Duodenal mucosa (tissue), 2 donors: ENCODE measurements around the gene NUP214.
A peak's percentile ranks its signal among the peaks of the same experiment; 100 is the strongest.
"Not testable (repeated sequence)": the region's sequence is repeated elsewhere in the genome, so short reads cannot be mapped to it uniquely, and the experiment has no call there.

Experiments
- H3K27ac ChIP-seq: one replicate; pipeline ENCODE4 v1.7.0; 2013; ENCODE audit warnings: low read depth, low read length
- H3K27me3 ChIP-seq, 2 donors: one replicate each; pipeline ENCODE4 v1.7.0; 2013; ENCODE audit warnings: low read length in 2 of 2, control low read depth in 1 of 2; ENCODE audit not compliant: insufficient read depth in 2 of 2, control insufficient read depth in 1 of 2
- H3K36me3 ChIP-seq, 2 donors: one replicate each; pipeline ENCODE4 v1.7.0; 2013; ENCODE audit warnings: low read length in 2 of 2, control low read depth in 1 of 2; ENCODE audit not compliant: insufficient read depth in 2 of 2, control insufficient read depth in 1 of 2
- H3K4me1 ChIP-seq, 2 donors: one replicate each; pipeline ENCODE4 v1.7.0; 2013; ENCODE audit warnings: low read length in 2 of 2, control low read depth in 1 of 2; ENCODE audit not compliant: insufficient read depth in 2 of 2, control insufficient read depth in 1 of 2
- H3K4me3 ChIP-seq, 2 donors: one replicate each; pipeline ENCODE4 v1.7.0; 2013; ENCODE audit warnings: low read length in 2 of 2, low read depth in 1 of 2
- H3K9ac ChIP-seq, 2 donors: one replicate each; pipeline ENCODE4 v1.7.0; 2013; ENCODE audit warnings: low read length in 2 of 2, low read depth in 1 of 2
- H3K9me3 ChIP-seq, 2 donors: one replicate each; pipeline ENCODE4 v1.7.0; 2013; ENCODE audit warnings: low read length in 2 of 2, control low read depth in 1 of 2; ENCODE audit not compliant: control insufficient read depth in 1 of 2

Gene NUP214

DNA sequence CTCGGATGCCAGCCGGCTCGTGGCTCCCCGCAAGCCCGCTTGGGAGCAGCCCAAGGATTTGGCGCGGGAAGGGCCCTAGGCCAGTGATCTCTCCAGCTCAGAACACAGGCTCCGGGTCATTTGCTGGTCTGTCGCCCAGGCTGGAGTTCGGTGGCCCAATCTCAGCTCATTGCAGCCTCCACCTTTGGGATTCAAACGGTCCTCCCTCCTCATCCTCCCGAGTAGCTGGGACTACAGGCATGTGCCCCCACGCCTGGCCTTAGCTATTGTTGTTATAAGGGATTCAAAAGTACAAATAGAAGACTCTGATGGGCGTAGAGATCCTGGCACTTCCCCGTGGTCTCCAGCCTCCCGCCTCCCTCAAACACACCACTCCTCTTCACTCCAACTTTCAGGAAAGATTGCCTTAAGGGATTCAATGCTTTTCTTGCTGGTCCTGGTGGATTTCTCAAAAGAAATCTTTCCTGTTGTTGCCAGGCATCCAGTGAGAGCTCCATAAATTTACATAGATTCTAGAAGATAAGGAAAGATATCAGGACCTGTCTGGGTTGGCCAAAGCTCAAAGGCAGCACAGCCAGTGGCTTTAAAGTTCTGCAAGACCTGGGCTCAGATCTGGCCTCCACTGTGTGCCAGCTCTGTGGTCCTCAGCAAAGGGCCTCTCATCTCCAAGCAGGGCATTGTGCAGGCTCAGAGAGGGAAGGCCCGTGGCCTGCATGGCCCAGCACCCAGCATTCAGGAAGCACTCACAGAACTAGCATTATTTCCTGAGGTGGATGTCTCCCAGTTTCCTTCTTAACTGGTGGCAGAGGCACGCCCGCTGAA is 28.0 kb upstream of the NUP214 start:
- H3K4me1 ChIP-seq, result peaks cover 0 to 14% of the 10 kb centered on the region in 2 donors
- H3K27me3 ChIP-seq, result peaks cover 20 to 34% of the 10 kb centered on the region in 2 donors
- H3K9ac ChIP-seq, result no peak overlapping the region
- peak overlapping the region; percentile 50 for H3K27ac ChIP-seq
- peak overlapping the region; percentile 35 to 43 for H3K4me3 ChIP-seq
- no peaks in the 10 kb centered on the region for H3K36me3 ChIP-seq
- H3K9me3 ChIP-seq, result no peaks in the 10 kb centered on the region

DNA sequence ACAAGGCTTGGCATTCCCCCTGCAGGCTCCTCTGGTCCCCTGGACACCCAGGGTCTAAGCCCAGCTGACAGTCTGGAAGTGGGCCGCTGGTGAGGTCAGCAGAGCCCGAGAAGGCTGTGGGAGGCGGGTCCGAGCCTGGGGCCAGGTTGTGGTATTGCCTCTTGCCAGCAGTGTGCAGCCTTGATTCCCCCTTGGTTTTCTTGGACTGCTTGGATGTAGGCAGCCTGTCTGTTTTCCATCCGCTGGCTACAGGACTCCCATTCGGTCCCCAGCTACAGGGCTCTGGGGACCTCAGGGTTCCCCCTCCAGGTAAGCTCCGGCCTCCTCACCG is 27.5 kb upstream of the NUP214 start:
- H3K9me3 ChIP-seq, result no peaks in the 10 kb centered on the region
- H3K4me3 ChIP-seq, result no peak overlapping the region
- peak overlapping the region; percentile 32 for H3K27ac ChIP-seq
- peaks cover 0 to 14% of the 10 kb centered on the region in 2 donors for H3K4me1 ChIP-seq
- H3K9ac ChIP-seq, result no peak overlapping the region
- no peaks in the 10 kb centered on the region for H3K36me3 ChIP-seq
- H3K27me3 ChIP-seq, result peaks cover 20 to 34% of the 10 kb centered on the region in 2 donors

GRCh38 chr9:131098391-131099101 is 26.8 kb upstream of the NUP214 start:
- peaks cover 0 to 14% of the 10 kb centered on the region in 2 donors for H3K4me1 ChIP-seq
- H3K27me3 ChIP-seq, result peaks cover 20 to 34% of the 10 kb centered on the region in 2 donors
- H3K9ac ChIP-seq, result no peak overlapping the region
- H3K9me3 ChIP-seq, result no peaks in the 10 kb centered on the region
- H3K27ac ChIP-seq, result peak overlapping the region; percentile 32
- H3K36me3 ChIP-seq, result no peaks in the 10 kb centered on the region
- no peak overlapping the region for H3K4me3 ChIP-seq

- Histone ChIP-seq H3K4me3 (no peak overlapping the region), H3K9ac (no peak overlapping the region), H3K4me1 (peaks cover 0 to 14% of the 10 kb centered on the region in 2 donors), H3K36me3 (no peaks in the 10 kb centered on the region), H3K27ac (no peak overlapping the region), H3K27me3 (peaks cover 20 to 30% of the 10 kb centered on the region in 2 donors), H3K9me3 (no peaks in the 10 kb centered on the region)
Observed at GRCh38 chr9:131099102-131099606, 26.2 kb upstream of the NUP214 start.

DNA sequence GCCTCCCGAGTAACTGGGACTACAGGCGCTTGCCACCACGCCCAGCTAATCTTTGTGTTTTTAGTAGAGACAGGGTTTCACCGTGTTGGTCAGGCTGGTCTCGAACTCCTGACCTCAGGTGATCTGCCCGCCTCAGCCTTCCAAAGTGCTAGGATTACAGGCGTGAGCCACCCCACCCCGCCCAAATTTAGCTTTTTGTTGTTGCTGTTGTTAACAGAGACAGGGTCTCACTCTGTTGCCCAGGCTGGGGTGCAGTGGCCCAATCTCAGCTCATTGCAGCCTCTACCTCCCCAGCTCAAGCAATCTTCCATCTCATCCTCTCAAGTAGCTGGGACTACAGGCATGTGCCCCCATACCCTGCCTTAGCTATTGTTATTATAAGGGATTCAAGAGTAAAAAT is 25.5 kb upstream of the NUP214 start:
- not testable (repeated sequence) for H3K27ac ChIP-seq, H3K4me1 ChIP-seq, H3K9me3 ChIP-seq, H3K36me3 ChIP-seq, H3K9ac ChIP-seq, H3K4me3 ChIP-seq
- peaks cover 17 to 23% of the 10 kb centered on the region in 2 donors for H3K27me3 ChIP-seq

- Histone ChIP-seq H3K9ac (no peak overlapping the region), H3K4me1 (peaks cover 0 to 8% of the 10 kb centered on the region in 2 donors), H3K9me3 (no peaks in the 10 kb centered on the region)
Observed at GRCh38 chr9:131100445-131100844, 24.9 kb upstream of the NUP214 start.

GRCh38 chr9:131101207-131101964 is 24.0 kb upstream of the NUP214 start:
- Histone ChIP-seq H3K4me3 (no peak overlapping the region), H3K4me1 (peaks cover 0 to 5% of the 10 kb centered on the region in 2 donors), H3K27me3 (peaks cover 6 to 11% of the 10 kb centered on the region in 2 donors), H3K9ac (no peak overlapping the region), H3K9me3 (no peaks in the 10 kb centered on the region), H3K36me3 (no peaks in the 10 kb centered on the region), H3K27ac (no peak overlapping the region)

More at GRCh38 chr9:131100445-131100844, 24.9 kb upstream of the NUP214 start:
- peaks cover 12 to 18% of the 10 kb centered on the region in 2 donors for H3K27me3 ChIP-seq
- H3K27ac ChIP-seq, result no peak overlapping the region
- no peaks in the 10 kb centered on the region for H3K36me3 ChIP-seq
- no peak overlapping the region for H3K4me3 ChIP-seq

- Histone ChIP-seq H3K27me3 (no peaks in the 10 kb centered on the region), H3K4me1 (no peaks in the 10 kb centered on the region), H3K4me3 (no peak overlapping the region), H3K27ac (no peak overlapping the region), H3K9ac (no peak overlapping the region), H3K9me3 (no peaks in the 10 kb centered on the region), H3K36me3 (no peaks in the 10 kb centered on the region)
Observed at GRCh38 chr9:131103024-131103423, 22.4 kb upstream of the NUP214 start.

DNA sequence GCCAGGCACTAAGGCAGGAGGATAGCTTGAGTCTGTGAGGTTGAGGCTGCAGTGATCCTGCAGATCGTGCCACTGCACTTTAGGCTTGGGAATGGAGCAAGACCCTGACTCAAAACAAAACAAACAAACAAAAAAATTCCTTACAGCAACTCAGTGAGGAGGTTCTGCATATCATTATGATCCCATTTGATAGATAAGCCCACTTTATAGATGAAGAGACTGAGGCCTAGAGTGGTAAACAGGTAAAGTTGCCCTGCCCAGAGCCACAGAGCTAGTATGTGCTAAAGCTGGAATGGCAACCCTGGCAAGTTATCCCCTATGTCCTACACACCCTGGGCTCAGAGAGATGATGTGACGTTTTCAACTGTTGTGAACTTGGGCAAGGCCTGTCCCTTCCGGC is 21.9 kb upstream of the NUP214 start:
- H3K4me1 ChIP-seq, result no peaks in the 10 kb centered on the region
- H3K27ac ChIP-seq, result no peak overlapping the region
- H3K9ac ChIP-seq, result no peak overlapping the region
- H3K4me3 ChIP-seq, result no peak overlapping the region
- H3K27me3 ChIP-seq, result no peaks in the 10 kb centered on the region
- H3K36me3 ChIP-seq, result no peaks in the 10 kb centered on the region
- no peaks in the 10 kb centered on the region for H3K9me3 ChIP-seq
